Thyroid gland (tissue), 4 donors: ENCODE results near the gene SLC5A9.

Experiments used
- CTCF ChIP-seq, 6 experiments: fragments of 200-600 bp in 3 of 6; fragments of 450-650 bp in 3 of 6; sonication (generic) in 3 of 6; IDR thresholded peaks; one replicate each; pipeline ENCODE4 v1.5.1; 2016 to 2019; ENCODE audit warnings: antibody characterized with exemption in 6 of 6, mild to moderate bottlenecking in 2 of 6, inconsistent platforms in 1 of 6, moderate library complexity in 1 of 6
- POLR2A ChIP-seq, 2 donors: fragments of 450-650 bp; IDR thresholded peaks; one replicate each; pipeline ENCODE4 v1.6.1; 2017; ENCODE audit warnings: antibody characterized with exemption in 2 of 2, mild to moderate bottlenecking in 2 of 2, moderate library complexity in 1 of 2

- TF ChIP-seq POLR2A (IDR thresholded peaks at IDR 0.05) (no peak), CTCF (IDR thresholded peaks at IDR 0.05) (no peak)
These were observed 40.7 kb upstream of the SLC5A9 start for GRCh38 chr1:48181669-48182367.
